Motor neuron (in vitro differentiated cells): ENCODE measurements around the gene PTPRG. TPM values are rescaled to one million over a fixed set of nuclear protein-coding genes. Genes with fewer than 3 reads are reported as not detected.

Experiments
- ATAC-seq, 8 experiments: fragments of 200-7000 bp; cut with Tn5 transposase; replicated peaks in 6 of 8; 2 replicates each; pipeline ENCODE4 v1.8.0; 2021; ENCODE audit warnings: mild to moderate bottlenecking in 8 of 8, moderate library complexity in 8 of 8
- H3K27ac ChIP-seq, 2 donors: fragments of 250-450 bp; sonication (Bioruptor Pico); 2 replicates each; pipeline ENCODE4 v1.9.0; 2021; ENCODE audit warnings: antibody characterized with exemption in 2 of 2, mild to moderate bottlenecking in 2 of 2, moderate library complexity in 1 of 2
- H3K4me1 ChIP-seq, 2 donors: fragments of 250-450 bp; sonication (Bioruptor Pico); replicated peaks in 1 of 2; 2 replicates each; pipeline ENCODE4 v1.6.1; 2021; ENCODE audit warnings: antibody characterized with exemption in 2 of 2, mild to moderate bottlenecking in 2 of 2, moderate library complexity in 1 of 2
- H3K4me3 ChIP-seq, 5 donors: fragments of 250-450 bp; sonication (Bioruptor Pico); 2 replicates each; pipeline ENCODE4 v1.9.0; 2021; ENCODE audit warnings: antibody characterized with exemption in 5 of 5, mild to moderate bottlenecking in 5 of 5, moderate library complexity in 4 of 5
- WGBS, 10 experiments: fragments of 450-650 bp; shearing (Covaris generic); methylation state at CpG; one replicate each; pipeline ENCODE4 v1.0.0; 2022; 5-methylcytosine and 5-hydroxymethylcytosine counted together
- in situ Hi-C, 9 experiments: fragments of 400-800 bp; cut with MboI; loops; one replicate each; pipeline ENCODE4 v1.15.0; 2021; ENCODE audit warnings: low sequenced_read_pairs in 9 of 9, low pct_unique_long_range_greater_than_20kb in 2 of 9; ENCODE audit not compliant: unreplicated experiment in 9 of 9
- total RNA-seq, 8 experiments: library from RNA; unstranded; fragments of 300-600 nt; gene quantifications; 2 replicates each; pipeline versions ENCODE4 v1.2.3 to v1.2.4, GENCODE V29; 2022

PTPRG gene
- total RNA-seq, 8 experiments from 2014 or later = 15.9 to 75.2 (median 42.9) TPM

DNA sequence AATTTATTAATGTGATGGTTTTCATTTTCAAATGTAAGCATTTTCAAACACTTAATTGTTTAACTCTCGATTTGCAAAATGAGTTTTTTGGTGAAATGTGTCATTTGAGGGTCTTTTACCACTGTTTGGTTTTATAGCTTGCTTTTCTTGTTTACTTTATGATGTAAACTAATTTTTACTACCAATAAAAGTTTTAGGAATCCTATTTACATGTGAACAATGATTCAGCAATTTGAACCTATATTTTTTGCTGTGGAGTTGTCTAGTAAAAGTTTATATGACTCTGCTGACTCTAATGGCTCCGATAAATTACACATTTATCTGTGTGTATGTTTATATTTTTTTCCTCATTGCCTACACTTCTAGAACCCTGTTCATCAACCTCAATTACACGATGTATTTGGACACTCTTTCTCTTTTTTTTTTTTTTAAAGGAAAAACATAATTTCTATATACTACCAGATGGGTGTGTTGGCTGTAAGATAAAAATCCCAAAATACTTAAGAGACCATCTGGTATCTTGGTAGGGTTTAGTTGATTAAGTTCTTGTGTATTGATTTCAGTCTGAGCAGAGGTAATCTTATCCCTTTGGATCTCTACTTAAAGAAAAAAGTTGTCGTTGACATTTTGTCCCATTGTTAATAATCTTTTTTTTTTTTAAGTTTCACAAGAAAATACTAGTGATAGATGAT, 89.5 kb downstream of the PTPRG start:
- ATAC-seq = no peak
- H3K4me3 ChIP-seq = no peak overlapping the region
- H3K27ac ChIP-seq = no peak overlapping the region
- in situ Hi-C loops = no loop called here
- H3K4me1 ChIP-seq = peaks cover 7 to 23% of the 10 kb centered on the region in 2 donors
- 46 to 96% (median 67%) methylated on average over 3 to 4 of the region's 4 CpGs for WGBS, 10 experiments

DNA sequence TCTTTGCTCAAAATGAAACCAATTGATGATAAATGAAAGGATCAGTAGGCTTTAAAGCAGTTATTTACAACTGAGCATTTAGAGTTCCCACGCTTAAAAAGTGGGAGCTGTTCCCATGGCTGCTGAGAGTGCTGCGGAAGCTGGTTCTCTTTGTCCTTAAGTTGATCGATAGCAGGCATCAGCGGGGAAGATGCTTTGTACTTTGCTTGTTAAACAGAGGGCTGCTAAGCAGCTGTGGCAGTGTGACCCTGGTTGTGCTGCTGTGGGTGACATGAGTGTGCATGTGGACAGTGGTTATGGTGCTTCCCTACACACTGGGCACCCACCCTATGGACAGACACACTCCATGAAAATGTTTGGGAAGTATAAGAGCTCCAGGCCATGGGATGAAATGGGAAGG, 96.3 kb downstream of the PTPRG start:
- in situ Hi-C loops = no loop called here

DNA sequence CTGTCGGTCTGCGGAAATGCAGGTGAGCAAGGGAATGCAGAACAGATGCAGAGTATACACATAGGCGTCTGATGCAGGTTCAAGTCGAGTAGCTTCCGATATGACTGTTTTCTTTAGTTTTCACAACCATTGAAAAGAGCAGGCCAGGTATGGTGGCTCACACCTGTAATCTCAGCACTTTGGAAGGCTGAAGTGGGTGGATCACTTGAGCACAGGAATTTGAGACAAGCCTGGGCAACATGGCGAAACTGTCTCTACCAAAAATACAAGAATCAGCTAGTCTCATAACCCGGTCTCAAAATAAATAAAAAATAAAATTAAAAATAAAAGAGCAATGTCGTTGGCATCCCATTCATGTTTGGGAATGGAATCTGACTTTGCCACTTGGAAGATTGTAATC, 101.5 kb downstream of the PTPRG start:
- Histone ChIP-seq H3K27ac (no peak overlapping the region), H3K4me1 (peaks cover 2 to 4% of the 10 kb centered on the region in 2 donors), H3K4me3 (no peak overlapping the region)
- in situ Hi-C loops = no loop called here
- no peak for ATAC-seq
- WGBS, 10 experiments = 88 to 100% (median 96%) methylated on average over 1 to 8 of the region's 8 CpGs; no CpG with 5 or more reads in 1 of the 10 experiments

More for the DNA sequence above, 96.3 kb downstream of the PTPRG start:
- peak in 5 of 8 experiments; percentile 69 to 96 (median 76) for ATAC-seq
- Histone ChIP-seq H3K27ac (peak overlapping the region in 1 of 2 donors; percentile 11), H3K4me1 (peaks cover 11 to 12% of the 10 kb centered on the region in 2 donors), H3K4me3 (peak overlapping the region in 1 of 5 donors; percentile 13)
- WGBS, 10 experiments = 0 to 100% (median 60%) methylated on average over 1 to 3 of the region's 4 CpGs; no CpG with 5 or more reads in 5 of the 10 experiments

DNA sequence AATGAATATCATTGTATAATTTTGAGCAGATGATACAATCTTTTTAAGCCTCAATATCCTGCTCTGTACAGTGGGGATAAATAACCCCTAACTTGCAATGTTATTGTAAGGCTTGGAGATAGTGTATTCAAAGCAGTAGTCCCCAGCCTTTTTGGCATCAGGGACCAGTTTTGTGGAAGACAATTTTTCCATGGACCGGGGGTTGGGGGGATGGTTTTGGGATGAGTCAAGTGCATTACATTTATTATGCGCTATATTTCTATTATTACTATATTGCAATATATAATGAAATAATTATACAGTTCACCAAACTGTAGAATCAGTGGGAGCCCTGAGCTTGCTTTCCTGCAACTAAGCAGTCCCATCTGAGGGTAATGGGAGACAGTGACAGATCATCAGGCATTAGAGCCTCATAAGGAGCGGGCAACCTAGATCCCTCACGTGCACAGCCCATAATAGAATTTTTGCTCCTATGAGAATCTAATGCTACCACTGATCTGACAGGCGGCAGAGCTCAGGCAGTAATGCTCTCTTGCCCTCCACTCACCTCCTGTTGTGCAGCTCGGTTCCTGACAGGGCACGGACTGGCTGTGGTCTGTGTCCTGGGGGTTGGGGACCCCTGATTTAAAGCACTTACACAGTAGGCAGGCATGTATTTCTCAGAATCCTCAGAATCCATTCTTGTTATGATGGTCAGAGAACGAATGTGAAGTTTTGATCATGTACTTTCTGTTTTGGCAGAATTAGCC, 102.2 kb downstream of the PTPRG start:
- 3 to 100% (median 72%) methylated on average over 1 to 8 of the region's 8 CpGs; no CpG with 5 or more reads in 2 of the 10 experiments for WGBS, 10 experiments
- peak in 2 of 8 experiments; percentile 33 to 61 for ATAC-seq
- H3K27ac ChIP-seq = no peak overlapping the region
- H3K4me3 ChIP-seq = no peak overlapping the region
- H3K4me1 ChIP-seq = no peaks in the 10 kb centered on the region
- in situ Hi-C loops = no loop called here

DNA sequence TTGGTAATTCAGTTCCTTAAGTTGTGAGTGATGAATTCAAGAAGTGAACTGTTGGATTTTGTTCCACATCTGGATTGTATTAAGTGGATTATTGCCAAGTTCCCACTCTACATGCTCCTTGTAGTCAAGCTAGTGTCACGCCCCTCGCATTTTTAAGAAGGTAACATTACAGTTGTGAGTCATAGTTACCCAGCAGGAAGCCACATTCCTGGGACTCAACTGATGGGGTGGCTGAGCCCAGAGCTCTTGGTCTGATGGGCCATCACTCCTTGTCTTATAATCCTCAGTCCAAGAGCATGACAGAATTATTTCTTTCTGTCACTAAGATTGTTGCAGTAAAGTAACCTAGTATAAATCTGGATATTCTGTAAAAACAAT, 102.7 kb downstream of the PTPRG start:
- ATAC-seq = peak in 3 of 8 experiments; percentile 94 to 98 (median 97)

DNA sequence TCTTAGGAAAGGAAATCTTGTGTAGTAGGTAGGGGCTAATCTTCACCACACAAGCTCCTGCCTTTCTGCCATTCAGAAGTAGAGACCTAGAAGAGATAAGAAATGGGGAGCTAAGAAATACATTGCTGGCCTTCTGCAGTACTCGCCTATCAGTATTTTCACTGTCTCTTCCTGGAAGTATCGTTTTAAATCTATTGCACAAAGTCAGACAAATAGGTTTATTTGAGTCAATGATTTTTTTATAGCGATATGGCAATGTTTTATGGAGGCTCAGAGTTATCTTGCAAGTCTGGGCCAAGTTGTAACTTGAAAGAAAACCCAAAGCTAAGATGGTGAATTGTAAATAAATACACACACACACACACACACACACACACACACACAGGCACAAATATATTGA, 103.8 kb downstream of the PTPRG start:
- WGBS, 10 experiments = 75 to 100% (median 96%) methylated on average over 2 to 3 of the region's 3 CpGs; no CpG with 5 or more reads in 3 of the 10 experiments
- peaks cover 0 to 12% of the 10 kb centered on the region in 2 donors for H3K4me1 ChIP-seq

More for the DNA sequence above, 102.7 kb downstream of the PTPRG start:
- H3K27ac ChIP-seq = no peak overlapping the region
- WGBS, 10 experiments = 0 to 100% (median 42%) methylated on average over 1 to 2 of the region's 2 CpGs; no CpG with 5 or more reads in 2 of the 10 experiments
- H3K4me3 ChIP-seq = no peak overlapping the region
- in situ Hi-C loops = no loop called here
- peaks cover 0 to 2% of the 10 kb centered on the region in 2 donors for H3K4me1 ChIP-seq

DNA sequence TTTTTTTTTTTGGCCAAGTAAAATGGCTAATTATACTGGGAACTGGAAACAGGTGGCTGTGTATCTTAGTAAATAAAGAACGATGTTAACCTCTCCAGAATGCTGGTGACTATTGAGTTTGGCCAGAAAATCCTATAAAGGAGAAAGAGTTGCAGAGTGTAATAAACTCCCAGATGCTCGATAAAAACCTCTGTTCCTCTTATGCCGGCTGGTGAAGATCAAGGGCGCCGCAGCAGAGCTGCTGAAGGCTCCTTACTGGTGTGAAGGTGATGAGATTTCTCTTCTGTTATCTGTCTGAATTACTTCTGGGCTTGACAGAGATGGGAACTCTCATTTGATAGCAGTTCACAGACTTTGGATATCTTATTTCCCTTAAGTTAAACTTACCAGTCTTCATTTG, 104.6 kb downstream of the PTPRG start:
- ATAC-seq = no peak
- no peak overlapping the region for H3K27ac ChIP-seq
- H3K4me3 ChIP-seq = no peak overlapping the region
- WGBS, 10 experiments = 0 to 100% (median 73%) methylated on average over 1 to 5 of the region's 5 CpGs; no CpG with 5 or more reads in 1 of the 10 experiments
- H3K4me1 ChIP-seq = peaks cover 0 to 12% of the 10 kb centered on the region in 2 donors
- in situ Hi-C loops = no loop called here

More for the DNA sequence above, 103.8 kb downstream of the PTPRG start:
- Histone ChIP-seq H3K27ac (no peak overlapping the region), H3K4me3 (no peak overlapping the region)
- in situ Hi-C loops = no loop called here
- no peak for ATAC-seq

DNA sequence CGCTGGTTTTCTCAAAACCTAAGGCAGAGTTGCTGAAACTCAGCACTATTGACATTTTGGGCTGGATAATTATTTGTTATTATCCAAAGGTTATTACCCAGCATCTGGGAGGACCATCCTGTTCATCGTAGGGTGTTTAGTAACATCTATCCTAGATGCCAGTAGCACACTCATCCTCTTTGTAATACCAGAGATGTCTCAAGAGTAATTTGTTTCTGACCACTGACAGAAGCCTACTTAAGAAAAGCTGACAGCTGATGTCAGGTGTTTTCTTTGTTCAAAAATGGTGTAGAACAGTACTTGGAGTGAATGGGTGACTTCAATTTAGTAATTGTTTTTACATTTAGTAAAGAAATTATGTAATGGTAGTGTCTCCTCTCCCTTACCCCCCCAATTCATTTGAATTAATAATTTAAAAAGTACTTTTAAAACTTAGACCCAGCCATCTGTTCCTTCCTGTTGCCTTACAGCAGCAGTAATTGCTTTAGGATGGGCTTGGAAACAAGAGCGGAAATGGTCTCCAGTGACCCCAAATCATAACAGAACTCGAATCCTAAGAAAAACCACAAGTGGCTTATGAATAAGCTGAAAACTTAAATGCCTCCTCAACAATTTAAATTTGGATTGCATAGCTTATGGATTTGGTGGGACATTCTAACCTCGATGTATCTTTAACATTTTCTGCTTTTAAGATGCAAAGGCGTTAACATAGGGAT, 105.4 kb downstream of the PTPRG start:
- Histone ChIP-seq H3K4me3 (no peak overlapping the region), H3K27ac (no peak overlapping the region), H3K4me1 (peaks cover 0 to 12% of the 10 kb centered on the region in 2 donors)
- 8 to 100% (median 82%) methylated on average over 2 to 6 of the region's 6 CpGs; no CpG with 5 or more reads in 2 of the 10 experiments for WGBS, 10 experiments
- in situ Hi-C loops = no loop called here
- peak in 1 of 8 experiments; percentile 4 for ATAC-seq

DNA sequence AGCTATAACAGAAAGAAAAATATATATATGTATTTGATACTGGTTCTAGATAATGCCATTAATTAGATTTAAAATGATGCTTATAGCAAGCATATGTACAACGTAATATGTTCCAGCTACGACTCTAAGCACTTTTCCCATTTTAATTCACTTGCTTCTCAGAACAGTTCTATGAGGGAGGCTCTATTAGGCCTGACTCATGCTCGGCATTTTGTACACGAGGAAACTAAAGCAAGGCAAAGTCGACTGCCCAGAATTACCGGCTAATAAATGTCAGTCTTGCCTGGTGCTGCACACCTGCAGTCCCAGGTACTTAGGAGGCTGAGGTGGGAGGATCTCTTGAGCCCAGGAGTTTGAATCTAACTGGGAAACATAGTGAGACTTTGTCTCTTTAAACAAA, 106.0 kb downstream of the PTPRG start:
- WGBS, 10 experiments = 0 to 100% (median 85%) methylated on average over 1 to 6 of the region's 6 CpGs; no CpG with 5 or more reads in 2 of the 10 experiments
- ATAC-seq = no peak
- Histone ChIP-seq H3K4me1 (peaks cover 0 to 12% of the 10 kb centered on the region in 2 donors), H3K4me3 (no peak overlapping the region), H3K27ac (no peak overlapping the region)
- in situ Hi-C loops = no loop called here

DNA sequence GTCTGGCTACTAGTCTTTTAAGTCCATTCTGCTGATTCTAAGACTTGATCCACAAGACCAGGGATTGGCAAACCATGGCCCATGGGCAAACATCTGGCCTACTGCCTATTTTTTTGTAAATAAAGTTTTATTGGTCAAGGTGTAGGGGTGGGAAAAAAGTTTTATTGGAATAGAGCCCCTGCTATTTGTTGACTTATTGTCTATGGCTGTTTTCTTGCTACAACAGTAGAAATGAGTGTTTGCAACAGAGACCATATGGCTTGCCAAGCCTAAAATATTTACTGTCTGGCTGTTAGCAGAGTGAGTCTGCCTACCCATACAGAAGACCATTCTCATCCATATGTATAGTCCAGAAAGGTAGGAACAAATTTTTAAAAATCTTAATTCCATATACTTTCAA, 106.4 kb downstream of the PTPRG start:
- ATAC-seq = no peak
- no peak overlapping the region for H3K4me3 ChIP-seq
- no peak overlapping the region for H3K27ac ChIP-seq
- H3K4me1 ChIP-seq = peaks cover 0 to 12% of the 10 kb centered on the region in 2 donors
- in situ Hi-C loops = no loop called here

DNA sequence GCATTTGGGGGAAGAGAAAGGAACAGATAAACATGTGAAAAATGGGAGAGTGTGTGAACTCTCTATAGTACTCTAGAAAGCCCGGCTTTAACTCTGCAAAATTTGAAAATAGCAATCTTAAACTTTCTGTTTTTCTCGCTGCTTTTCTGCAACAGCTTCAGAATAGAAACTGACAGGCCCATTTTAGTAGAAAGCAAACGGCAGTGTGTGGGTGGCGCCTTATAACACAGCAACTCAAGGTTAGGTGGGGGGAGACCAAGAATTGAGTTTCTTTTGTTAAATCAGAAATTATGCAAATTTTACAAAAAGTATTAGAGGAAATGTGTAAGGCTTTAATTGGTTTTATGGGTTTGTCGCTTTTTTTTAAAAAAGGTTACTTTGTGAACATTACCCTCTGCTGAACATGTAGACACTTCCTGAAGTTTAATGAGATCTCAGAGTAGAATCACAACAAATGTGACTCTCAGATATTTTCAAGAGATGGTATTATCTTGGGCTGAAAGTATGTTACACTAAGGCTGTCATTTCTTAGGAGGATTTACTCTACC, 107.0 kb downstream of the PTPRG start:
- no peak overlapping the region for H3K4me3 ChIP-seq
- in situ Hi-C loops = no loop called here
- WGBS, 10 experiments = 56 to 100% (median 75%) methylated on average over 1 to 5 of the region's 5 CpGs
- H3K4me1 ChIP-seq = peaks cover 0 to 12% of the 10 kb centered on the region in 2 donors
- H3K27ac ChIP-seq = no peak overlapping the region
- no peak for ATAC-seq

DNA sequence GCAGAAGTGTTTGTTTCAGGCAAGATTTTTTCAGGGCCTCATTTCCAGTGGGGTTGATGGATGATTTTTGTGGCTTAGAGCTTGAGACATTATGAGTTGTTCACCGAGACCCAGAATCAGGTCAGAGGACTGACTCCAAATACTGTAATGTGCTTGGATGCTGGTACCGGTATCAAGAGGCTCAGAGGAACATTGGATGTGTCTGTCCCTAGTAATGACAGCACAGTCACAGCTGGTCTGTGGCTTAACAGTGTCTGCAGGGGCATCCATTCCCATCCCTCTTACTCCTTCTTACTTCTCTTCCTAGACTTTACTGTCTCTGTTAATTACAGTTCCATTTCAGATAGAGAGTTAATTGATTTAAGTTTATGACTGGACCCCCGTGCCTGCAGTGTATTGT, 107.8 kb downstream of the PTPRG start:
- no peak overlapping the region for H3K4me3 ChIP-seq
- no peak overlapping the region for H3K27ac ChIP-seq
- ATAC-seq = peak in 3 of 8 experiments; percentile 28 to 41 (median 36)
- H3K4me1 ChIP-seq = peaks cover 0 to 12% of the 10 kb centered on the region in 2 donors
- in situ Hi-C loops = no loop called here
- WGBS, 10 experiments = 17 to 100% (median 82%) methylated on average over 1 to 3 of the region's 3 CpGs; no CpG with 5 or more reads in 1 of the 10 experiments
